Testis (tissue), 3 donors: ENCODE results near the gene AMACR. TPM values are rescaled to one million over a fixed set of nuclear protein-coding genes. Genes with fewer than 3 reads are reported as not detected.

Experiments
- DNase-seq: peaks from one replicate; pipeline ENCODE4 v3.0.0-alpha.2; 2019
- H3K27ac ChIP-seq, 2 donors: fragments of 200-600 bp; sonication (generic); one replicate each; pipeline ENCODE4 v1.5.1; 2019
- H3K27me3 ChIP-seq: fragments of 200-600 bp; sonication (generic); one replicate; pipeline ENCODE4 v1.5.1; 2019
- H3K36me3 ChIP-seq: fragments of 200-600 bp; sonication (generic); one replicate; pipeline ENCODE4 v1.5.1; 2017; ENCODE audit warnings: low read depth; ENCODE audit errors: missing control alignments
- H3K4me1 ChIP-seq: fragments of 200-600 bp; sonication (generic); one replicate; pipeline ENCODE4 v1.5.1; 2019
- H3K4me3 ChIP-seq, 2 donors: fragments of 200-600 bp; sonication (generic); one replicate each; pipeline ENCODE4 v1.5.1; 2017 to 2019
- H3K9me3 ChIP-seq: fragments of 200-600 bp; sonication (generic); one replicate; pipeline ENCODE4 v1.5.1; 2017
- CTCF ChIP-seq, 3 experiments: fragments of 450-650 bp in 2 of 3; fragments of 200-600 bp in 1 of 3; sonication (generic) in 1 of 3; IDR thresholded peaks; one replicate each; pipeline ENCODE4 v1.5.1; 2016 to 2019; ENCODE audit warnings: antibody characterized with exemption in 3 of 3, mild to moderate bottlenecking in 2 of 3, moderate library complexity in 1 of 3
- POLR2A ChIP-seq: fragments of 450-650 bp; IDR thresholded peaks from one replicate; pipeline ENCODE4 v1.6.1; 2017; ENCODE audit warnings: antibody characterized with exemption, mild to moderate bottlenecking, moderate library complexity
- WGBS, 2 donors: methylation state at CpG; one replicate each; pipeline ENCODE4 v1.1.5; 2018; 5-methylcytosine and 5-hydroxymethylcytosine counted together
- intact Hi-C: fragments of 100-400 bp; cut with DNase I; formaldehyde crosslinking; loops from one replicate; pipeline ENCODE4 v1.15.1; 2023; ENCODE audit warnings: low total_unique reads
- polyA plus RNA-seq: library from polyadenylated mRNA; stranded (reverse); fragments of 350-450 nt; fragmentation: Illumina TruSeq; extraction: RNeasy Lipid Tissue Mini Kit (QIAGEN cat#74804); gene quantifications from one replicate; pipeline ENCODE4 v1.2.3, GENCODE V29; 2014; ENCODE audit warnings: low read depth, low replicate concordance; ENCODE audit not compliant: insufficient read depth
- total RNA-seq, 2 donors: library from RNA; depleted of rRNA; stranded (reverse); fragments of >200 nt; gene quantifications; one replicate each; pipeline ENCODE4 v1.2.3, GENCODE V29; 2016

Gene AMACR
- total and polyA plus RNA-seq, 3 donors from 2014 or later, result 6.9 to 12.6 (median 12.1) TPM

GRCh38 chr5:34038390-34038789 lies 30.5 kb upstream of the AMACR start:
- intact Hi-C loops, result no loop called here
- TF ChIP-seq POLR2A, result no peak
- TF ChIP-seq CTCF (IDR thresholded peaks at IDR 0.05), result no peak
- Histone ChIP-seq H3K36me3 (no peaks in the 10 kb centered on the region), H3K9me3 (no peaks in the 10 kb centered on the region), H3K27ac (no peak overlapping the region), H3K4me1 (peaks cover 5% of the 10 kb centered on the region), H3K27me3 (no peaks in the 10 kb centered on the region), H3K4me3 (no peak overlapping the region)
- WGBS, 2 donors, result 73 to 78% methylated on average over 2 of the region's 2 CpGs
- DNase-seq, result no peak

DNA sequence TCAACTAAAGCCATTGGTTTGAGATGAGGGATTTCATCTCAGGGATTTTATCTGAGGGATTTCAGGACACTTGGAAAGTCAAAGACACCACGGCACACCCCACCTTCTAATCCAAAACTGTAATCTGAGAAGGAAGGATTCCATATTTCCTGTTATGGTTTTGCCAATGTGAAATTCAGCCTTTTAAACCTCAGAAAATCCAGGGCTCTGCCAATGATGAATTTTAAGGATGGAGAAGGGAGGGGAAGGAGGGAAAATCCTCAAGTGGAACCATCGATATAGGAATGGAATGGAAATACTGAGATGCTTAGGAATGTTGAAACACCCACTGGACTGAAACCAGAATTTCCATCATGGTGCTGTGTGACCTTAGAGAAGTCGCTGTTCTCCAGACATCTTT lies 29.9 kb upstream of the AMACR start:
- intact Hi-C loops, result no loop called here
- Histone ChIP-seq H3K27me3 (no peaks in the 10 kb centered on the region), H3K4me1 (peaks cover under 1% of the 10 kb centered on the region), H3K36me3 (no peaks in the 10 kb centered on the region), H3K27ac (no peak overlapping the region), H3K4me3 (no peak overlapping the region), H3K9me3 (no peaks in the 10 kb centered on the region)
- TF ChIP-seq POLR2A (no peak), CTCF (IDR thresholded peaks at IDR 0.05) (no peak)
- DNase-seq, result no peak
- WGBS, 2 donors, result 77 to 82% methylated on average over 3 of the region's 3 CpGs

DNA sequence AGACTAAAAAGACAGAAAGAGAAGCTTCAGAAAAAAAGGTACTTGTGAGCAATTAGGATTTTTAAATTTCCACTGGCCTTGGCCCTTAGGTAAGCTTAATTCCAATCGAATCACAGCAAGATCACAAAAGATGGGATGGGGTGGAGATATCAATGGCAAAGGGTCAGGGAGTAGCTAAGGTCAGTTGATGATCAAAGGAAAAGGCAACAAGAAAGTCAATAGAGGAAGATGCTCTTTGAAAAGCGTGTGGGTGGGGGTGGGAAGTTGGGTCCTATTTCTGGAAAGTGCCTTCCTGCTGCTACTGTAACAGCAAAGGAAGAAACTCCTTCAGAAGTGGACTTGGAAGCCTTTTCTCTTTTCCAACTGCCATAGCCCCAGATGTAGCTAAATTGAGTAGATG lies 27.9 kb upstream of the AMACR start:
- DNase-seq, result no peak
- WGBS, 2 donors, result 79 to 83% methylated on average over 2 of the region's 2 CpGs
- Histone ChIP-seq H3K4me3 (no peak overlapping the region), H3K27me3 (no peaks in the 10 kb centered on the region), H3K4me1 (no peaks in the 10 kb centered on the region), H3K36me3 (no peaks in the 10 kb centered on the region), H3K9me3 (no peaks in the 10 kb centered on the region), H3K27ac (no peak overlapping the region)
- no peak for TF ChIP-seq POLR2A
- TF ChIP-seq CTCF (IDR thresholded peaks at IDR 0.05), result no peak
- intact Hi-C loops, result no loop called here

- H3K9me3 ChIP-seq, result no peaks in the 10 kb centered on the region
- TF ChIP-seq POLR2A (no peak), CTCF (IDR thresholded peaks at IDR 0.05) (no peak)
- intact Hi-C loops, result no loop called here
- H3K36me3 ChIP-seq, result no peaks in the 10 kb centered on the region
- no peak overlapping the region for H3K27ac ChIP-seq
- DNase-seq, result no peak
- no peaks in the 10 kb centered on the region for H3K4me1 ChIP-seq
- no peak overlapping the region for H3K4me3 ChIP-seq
- H3K27me3 ChIP-seq, result no peaks in the 10 kb centered on the region
- 93 to 96% methylated on average over 4 of the region's 4 CpGs for WGBS, 2 donors
Observed at GRCh38 chr5:34034534-34035327, 26.9 kb upstream of the AMACR start.

DNA sequence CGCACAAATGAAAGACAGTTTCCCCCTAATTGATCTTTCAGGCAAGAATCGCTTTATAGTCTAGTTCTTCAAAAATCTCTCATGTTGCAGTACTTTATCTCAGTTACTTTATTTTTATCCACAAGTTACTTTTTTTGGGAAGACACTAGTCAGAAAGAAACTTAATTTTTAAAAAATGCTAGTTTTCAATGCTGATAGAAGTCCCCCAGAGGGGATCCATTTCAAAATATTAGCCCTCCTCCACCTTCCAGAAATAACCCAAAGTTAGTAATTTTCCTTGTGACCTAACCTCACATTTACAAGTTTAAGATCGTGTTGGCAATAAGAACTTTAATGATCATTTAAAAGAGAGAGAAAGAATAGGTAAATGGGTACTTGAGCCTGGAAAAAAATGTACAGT lies 24.1 kb upstream of the AMACR start:
- WGBS, 2 donors, result 64 to 70% methylated on average over 3 of the region's 3 CpGs
- Histone ChIP-seq H3K4me3 (no peak overlapping the region), H3K27me3 (no peaks in the 10 kb centered on the region), H3K36me3 (no peaks in the 10 kb centered on the region), H3K27ac (no peak overlapping the region), H3K9me3 (no peaks in the 10 kb centered on the region), H3K4me1 (no peaks in the 10 kb centered on the region)
- TF ChIP-seq POLR2A (no peak), CTCF (IDR thresholded peaks at IDR 0.05) (no peak)
- intact Hi-C loops, result no loop called here
- no peak for DNase-seq
